Lung (tissue), 12 donors: Measurements from ENCODE around the gene ZNF581. TPM values are rescaled to one million over a fixed set of nuclear protein-coding genes. Genes with fewer than 3 reads are reported as not detected.

Source experiments
- ATAC-seq: fragments of 200-7000 bp; cut with Tn5 transposase; one replicate; pipeline ENCODE4 v1.9.1; 2020; ENCODE audit warnings: moderate number of reproducible peaks; ENCODE audit not compliant: insufficient read depth, low FRiP score
- DNase-seq, 3 donors: peaks; one replicate each; pipeline ENCODE4 v3.0.0-alpha.2; 2013 to 2017
- H3K27ac ChIP-seq, 2 donors: one replicate each; pipeline ENCODE4 v1.5.1; 2013; ENCODE audit warnings: mild to moderate bottlenecking in 2 of 2, moderate library complexity in 2 of 2, control low read depth in 1 of 2, inconsistent platforms in 1 of 2, low read depth in 1 of 2, low read length in 1 of 2
- H3K27me3 ChIP-seq, 3 donors: one replicate each; pipeline ENCODE4 v1.5.1; 2013; ENCODE audit warnings: low read length in 2 of 3; ENCODE audit not compliant: control insufficient read depth in 3 of 3, insufficient read depth in 3 of 3
- H3K36me3 ChIP-seq, 4 donors: one replicate each; pipeline ENCODE4 v1.5.1; 2013; ENCODE audit warnings: low read length in 4 of 4, mild to moderate bottlenecking in 1 of 4, moderate library complexity in 1 of 4; ENCODE audit not compliant: control insufficient read depth in 4 of 4, insufficient read depth in 4 of 4
- H3K4me1 ChIP-seq, 5 donors: one replicate each; pipeline ENCODE4 v1.5.1; 2013; ENCODE audit warnings: low read length in 5 of 5, mild to moderate bottlenecking in 2 of 5, moderate library complexity in 1 of 5; ENCODE audit not compliant: control insufficient read depth in 5 of 5, insufficient read depth in 5 of 5
- H3K4me3 ChIP-seq: one replicate; pipeline ENCODE4 v1.5.1; 2013; ENCODE audit warnings: mild to moderate bottlenecking, control low read depth, moderate library complexity
- H3K9ac ChIP-seq, 2 donors: one replicate each; pipeline ENCODE4 v1.5.1; 2013; ENCODE audit warnings: low read length in 2 of 2, control low read depth in 1 of 2; ENCODE audit not compliant: insufficient read depth in 1 of 2
- H3K9me3 ChIP-seq, 4 donors: one replicate each; pipeline ENCODE4 v1.5.1; 2013; ENCODE audit warnings: low read length in 3 of 4, mild to moderate bottlenecking in 1 of 4, moderate library complexity in 1 of 4; ENCODE audit not compliant: control insufficient read depth in 4 of 4, insufficient read depth in 3 of 4
- WGBS, 2 donors: extraction: QIAGEN DNeasy Blood & Tissue Kit; methylation state at CpG; one replicate each; pipeline ENCODE4 v1.1.7; 2013; 5-methylcytosine and 5-hydroxymethylcytosine counted together
- polyA plus RNA-seq, 2 donors: library from polyadenylated mRNA; stranded (reverse); fragments of 200-250 nt; gene quantifications; one replicate each; pipeline ENCODE4 v1.2.1, GENCODE V29; 2013
- total RNA-seq, 2 donors: library from RNA; depleted of rRNA in 1 of 2; stranded (reverse); fragments of >200 nt in 1 of 2; gene quantifications; one replicate each; pipeline ENCODE4 v1.2.1, GENCODE V29; 2014 to 2021
- TF ChIP-seq, protein P1 (sequence below): IDR thresholded peaks from 2 replicates; pipeline ENCODE4 v1.5.1; 2012; ENCODE audit warnings: mild to moderate bottlenecking; ENCODE audit errors: control extremely low read depth, extremely low read depth
- donor health status: control.
- donor health status: control.
- donor health status: Bipolar disorder and iron deficiency.
- donor health status: healthy.
- donor health status: DM: yes; HTN: yes; CAD: no.

ZNF581 gene
- total and polyA plus RNA-seq, 4 donors: 15.0 to 18.1 (median 15.6) TPM

- Histone ChIP-seq H3K9me3 (no peaks in the 10 kb centered on the region), H3K4me1 (peaks cover 13 to 31% (median 22%) of the 10 kb centered on the region in 5 donors), H3K9ac (peak overlapping the region; percentile 95 to 98), H3K27me3 (no peaks in the 10 kb centered on the region), H3K27ac (peak overlapping the region; percentile 94 to 97), H3K4me3 (peak overlapping the region; percentile 47), H3K36me3 (peaks cover 0 to 7% (median 6%) of the 10 kb centered on the region in 4 donors)
- TF ChIP-seq, protein P1, sequence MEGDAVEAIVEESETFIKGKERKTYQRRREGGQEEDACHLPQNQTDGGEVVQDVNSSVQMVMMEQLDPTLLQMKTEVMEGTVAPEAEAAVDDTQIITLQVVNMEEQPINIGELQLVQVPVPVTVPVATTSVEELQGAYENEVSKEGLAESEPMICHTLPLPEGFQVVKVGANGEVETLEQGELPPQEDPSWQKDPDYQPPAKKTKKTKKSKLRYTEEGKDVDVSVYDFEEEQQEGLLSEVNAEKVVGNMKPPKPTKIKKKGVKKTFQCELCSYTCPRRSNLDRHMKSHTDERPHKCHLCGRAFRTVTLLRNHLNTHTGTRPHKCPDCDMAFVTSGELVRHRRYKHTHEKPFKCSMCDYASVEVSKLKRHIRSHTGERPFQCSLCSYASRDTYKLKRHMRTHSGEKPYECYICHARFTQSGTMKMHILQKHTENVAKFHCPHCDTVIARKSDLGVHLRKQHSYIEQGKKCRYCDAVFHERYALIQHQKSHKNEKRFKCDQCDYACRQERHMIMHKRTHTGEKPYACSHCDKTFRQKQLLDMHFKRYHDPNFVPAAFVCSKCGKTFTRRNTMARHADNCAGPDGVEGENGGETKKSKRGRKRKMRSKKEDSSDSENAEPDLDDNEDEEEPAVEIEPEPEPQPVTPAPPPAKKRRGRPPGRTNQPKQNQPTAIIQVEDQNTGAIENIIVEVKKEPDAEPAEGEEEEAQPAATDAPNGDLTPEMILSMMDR: no peak
- WGBS, 2 donors: 0% methylated on average over 46 to 52 of the region's 52 CpGs
- ATAC-seq (peak; percentile 88), DNase-seq (peak; percentile 99 to 100 (median 100))
Observed at GRCh38 chr19:55654323-55654867, 10.9 kb downstream of the ZNF581 start.

- TF ChIP-seq, protein P1: no peak
- WGBS, 2 donors: 0 to 1% methylated on average over 54 to 95 of the region's 95 CpGs
- ATAC-seq (peak; percentile 74), DNase-seq (peak; percentile 97 to 98 (median 97))
- Histone ChIP-seq H3K4me1 (peaks cover 13 to 31% (median 20%) of the 10 kb centered on the region in 5 donors), H3K27me3 (no peaks in the 10 kb centered on the region), H3K9me3 (no peaks in the 10 kb centered on the region), H3K36me3 (peaks cover 0 to 14% (median 8%) of the 10 kb centered on the region in 4 donors), H3K9ac (peak within 1 kb of the TSS; percentile 95 to 98), H3K27ac (peak within 1 kb of the TSS; percentile 94 to 97), H3K4me3 (peak within 1 kb of the TSS; percentile 89)
Observed at GRCh38 chr19:55654868-55655647, 11.6 kb downstream of the ZNF581 start, which contains the start of gene U2AF2. Gene U2AF2, plus strand, starts transcription at chr19:55655035. Its CDS starts 70 bp downstream, at chr19:55655105.

DNA sequence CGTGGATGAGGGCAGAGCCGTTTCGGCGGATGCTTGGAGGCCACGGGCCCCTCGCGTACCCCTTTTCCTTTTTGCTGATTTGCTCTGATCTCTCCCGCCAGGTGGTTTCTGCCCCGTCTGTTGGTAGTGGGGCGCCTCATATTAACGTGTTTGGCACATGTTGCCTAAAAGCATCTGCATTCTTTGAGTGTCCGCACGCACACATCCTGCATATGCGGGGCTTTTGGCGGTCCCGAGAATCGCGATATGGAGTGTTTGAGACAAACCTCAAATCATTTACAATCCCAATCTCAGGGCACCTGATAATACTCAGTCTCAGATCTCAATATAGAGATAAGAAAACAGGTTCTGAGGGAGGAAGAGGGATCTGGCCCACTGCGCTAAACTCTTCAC is 12.2 kb downstream of the ZNF581 start:
- Histone ChIP-seq H3K27me3 (no peaks in the 10 kb centered on the region), H3K4me3 (peak overlapping the region; percentile 89), H3K4me1 (peaks cover 13 to 31% (median 20%) of the 10 kb centered on the region in 5 donors), H3K27ac (peak overlapping the region; percentile 90 to 97), H3K9ac (peak overlapping the region; percentile 88 to 93), H3K9me3 (no peaks in the 10 kb centered on the region), H3K36me3 (peaks cover 2 to 20% (median 10%) of the 10 kb centered on the region in 4 donors)
- ATAC-seq: no peak
- DNase-seq: no peak
- WGBS, 2 donors: 0% methylated on average over 19 of the region's 19 CpGs
- TF ChIP-seq, protein P1: no peak
